OCI-LY7 (cell line): Measurements from ENCODE around the gene CST3. TPM values are rescaled to one million over a fixed set of nuclear protein-coding genes. Genes with fewer than 3 reads are reported as not detected.

Source experiments
- BruUV-seq: library from RNA; stranded (reverse); fragments of 400-500 nt; replicated peaks from 2 replicates; lab custom pipeline; 2021; lab: Mats Ljungman, UMichigan
- CTCF ChIA-PET: fragments of 300-600 bp; sonication (Branson Sonifier 250); formaldehyde crosslinking; loops from one replicate; lab custom pipeline; 2022; ENCODE audit warnings: antibody characterized with exemption; ENCODE audit not compliant: unreplicated experiment; lab: Charles Lee
- POLR2A ChIA-PET: fragments of 300-600 bp; sonication (Branson Sonifier 250); formaldehyde crosslinking; loops from one replicate; lab custom pipeline; 2022; ENCODE audit warnings: antibody characterized with exemption; lab: Charles Lee
- DNase-seq: peaks from one replicate; pipeline ENCODE4 v3.0.0-alpha.2; 2015; ENCODE audit warnings: low spot score
- H2AFZ ChIP-seq: fragments of 200-600 bp; sonication (generic), shearing (Covaris generic); 2 replicates; pipeline ENCODE4 v1.6.1; 2014; ENCODE audit warnings: mild to moderate bottlenecking, antibody characterized with exemption, low read length, moderate library complexity
- H3K27ac ChIP-seq: fragments of 200-600 bp; sonication (generic); 2 replicates; pipeline ENCODE4 v1.5.1; 2014; ENCODE audit warnings: mixed run types, low read depth, mild to moderate bottlenecking, moderate library complexity, low read length, inconsistent platforms; ENCODE audit not compliant: poor library complexity, severe bottlenecking
- H3K36me3 ChIP-seq: fragments of 200-600 bp; sonication (generic); 2 replicates; pipeline ENCODE4 v1.6.1; 2014; ENCODE audit warnings: mild to moderate bottlenecking, antibody characterized with exemption, low read length, moderate library complexity, mixed read lengths; ENCODE audit not compliant: insufficient read depth
- H3K4me1 ChIP-seq: fragments of 200-600 bp; sonication (generic); 2 replicates; pipeline ENCODE4 v1.5.1; 2014; ENCODE audit warnings: mild to moderate bottlenecking, low read length; ENCODE audit not compliant: insufficient read depth, poor library complexity, severe bottlenecking
- H3K4me2 ChIP-seq: fragments of 200-600 bp; sonication (generic); 2 replicates; pipeline ENCODE4 v1.6.1; 2014; ENCODE audit warnings: mild to moderate bottlenecking, low read length
- H3K4me3 ChIP-seq: fragments of 200-600 bp; sonication (generic); 2 replicates; pipeline ENCODE4 v1.5.1; 2014; ENCODE audit warnings: mild to moderate bottlenecking, low read depth, low read length; ENCODE audit not compliant: poor library complexity, severe bottlenecking
- H3K79me2 ChIP-seq: fragments of 200-600 bp; sonication (generic); 2 replicates; pipeline ENCODE4 v1.6.1; 2016; ENCODE audit warnings: low read depth, mild to moderate bottlenecking, low read length, moderate library complexity, mixed read lengths; ENCODE audit not compliant: insufficient read depth
- H3K9me2 ChIP-seq: fragments of 200-600 bp; sonication (generic); 2 replicates; pipeline ENCODE4 v1.6.1; 2016; ENCODE audit warnings: mild to moderate bottlenecking, low read length, mixed read lengths; ENCODE audit not compliant: insufficient read depth
- H3K9me3 ChIP-seq: fragments of 200-600 bp; sonication (generic); 2 replicates; pipeline ENCODE4 v1.6.1; 2014; ENCODE audit warnings: mild to moderate bottlenecking, mixed run types, low read length, mixed read lengths
- H4K20me1 ChIP-seq: fragments of 200-600 bp; sonication (generic); 2 replicates; pipeline ENCODE4 v1.6.1; 2014; ENCODE audit warnings: mild to moderate bottlenecking, antibody characterized with exemption, low read length, moderate library complexity, mixed read lengths; ENCODE audit not compliant: insufficient read depth
- EZH2phosphoT487 ChIP-seq: fragments of 200-600 bp; sonication (generic); IDR thresholded peaks from 2 replicates; pipeline ENCODE4 v1.6.1; 2018; ENCODE audit warnings: low read depth, borderline replicate concordance, mild to moderate bottlenecking, mixed run types, antibody characterized with exemption, low read length, moderate library complexity, mixed read lengths
- intact Hi-C: fragments of 100-400 bp; cut with micrococcal nuclease; formaldehyde crosslinking; loops from one replicate; pipeline ENCODE4 v1.10.0; 2022; ENCODE audit not compliant: unreplicated experiment
- total RNA-seq, 2 experiments: library from RNA; depleted of rRNA in 1 of 2; stranded (reverse); fragments of >200 nt in 1 of 2; shearing (Covaris generic) in 1 of 2; gene quantifications; 2 replicates each; pipeline ENCODE4 v1.2.3, GENCODE V29; 2014 to 2022
- TF ChIP-seq, protein P1 (sequence below): fragments of 200-600 bp; sonication (generic); conservative IDR thresholded peaks from 2 replicates; pipeline ENCODE4 v1.5.1; 2014; ENCODE audit warnings: mild to moderate bottlenecking, antibody characterized with exemption, low read length, moderate library complexity, mixed read lengths

CST3 gene
- total RNA-seq, 2 experiments from 2014 or later: not detected

DNA sequence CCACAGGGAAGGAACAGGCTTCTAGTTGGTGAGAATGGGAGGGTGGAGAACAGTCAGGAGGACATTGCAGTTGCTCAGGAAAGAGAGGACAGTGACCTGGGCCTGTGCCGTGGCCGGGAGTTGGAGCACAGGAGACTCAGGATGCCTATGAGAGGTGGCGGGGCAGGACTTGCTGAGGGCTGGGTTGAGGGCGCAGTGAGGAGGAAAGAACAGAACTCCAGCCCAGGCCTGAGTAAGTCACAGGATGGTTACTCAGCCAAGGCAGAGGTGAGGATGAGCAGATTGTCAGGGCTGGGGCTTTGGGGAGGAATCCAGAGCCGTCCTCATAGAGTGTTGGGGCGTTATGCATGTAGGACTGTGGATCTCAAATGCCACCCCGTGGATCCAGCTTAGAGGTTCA is 29.9 kb upstream of the CST3 start:
- DNase-seq: no peak
- H3K9me3 ChIP-seq: no peaks in the 10 kb centered on the region
- no peaks in the 10 kb centered on the region for H4K20me1 ChIP-seq
- no peak overlapping the region for H3K27ac ChIP-seq
- no peak overlapping the region for H2AFZ ChIP-seq
- POLR2A ChIA-PET: no interaction called here
- no peaks in the 10 kb centered on the region for H3K4me1 ChIP-seq
- BruUV-seq: no TSS peak
- H3K4me2 ChIP-seq: no peak overlapping the region
- intact Hi-C loops: no loop called here
- H3K4me3 ChIP-seq: no peak overlapping the region
- CTCF ChIA-PET: interaction anchor here (0.6 kb wide), 1 partner anchor 1741 kb away, joined by 3 read pairs; no protein-coding TSS in a partner anchor
- no peaks in the 10 kb centered on the region for H3K79me2 ChIP-seq
- H3K9me2 ChIP-seq: no peaks in the 10 kb centered on the region
- TF ChIP-seq, protein P1, sequence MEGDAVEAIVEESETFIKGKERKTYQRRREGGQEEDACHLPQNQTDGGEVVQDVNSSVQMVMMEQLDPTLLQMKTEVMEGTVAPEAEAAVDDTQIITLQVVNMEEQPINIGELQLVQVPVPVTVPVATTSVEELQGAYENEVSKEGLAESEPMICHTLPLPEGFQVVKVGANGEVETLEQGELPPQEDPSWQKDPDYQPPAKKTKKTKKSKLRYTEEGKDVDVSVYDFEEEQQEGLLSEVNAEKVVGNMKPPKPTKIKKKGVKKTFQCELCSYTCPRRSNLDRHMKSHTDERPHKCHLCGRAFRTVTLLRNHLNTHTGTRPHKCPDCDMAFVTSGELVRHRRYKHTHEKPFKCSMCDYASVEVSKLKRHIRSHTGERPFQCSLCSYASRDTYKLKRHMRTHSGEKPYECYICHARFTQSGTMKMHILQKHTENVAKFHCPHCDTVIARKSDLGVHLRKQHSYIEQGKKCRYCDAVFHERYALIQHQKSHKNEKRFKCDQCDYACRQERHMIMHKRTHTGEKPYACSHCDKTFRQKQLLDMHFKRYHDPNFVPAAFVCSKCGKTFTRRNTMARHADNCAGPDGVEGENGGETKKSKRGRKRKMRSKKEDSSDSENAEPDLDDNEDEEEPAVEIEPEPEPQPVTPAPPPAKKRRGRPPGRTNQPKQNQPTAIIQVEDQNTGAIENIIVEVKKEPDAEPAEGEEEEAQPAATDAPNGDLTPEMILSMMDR: no peak
- no peak for TF ChIP-seq EZH2phosphoT487
- H3K36me3 ChIP-seq: no peaks in the 10 kb centered on the region

DNA sequence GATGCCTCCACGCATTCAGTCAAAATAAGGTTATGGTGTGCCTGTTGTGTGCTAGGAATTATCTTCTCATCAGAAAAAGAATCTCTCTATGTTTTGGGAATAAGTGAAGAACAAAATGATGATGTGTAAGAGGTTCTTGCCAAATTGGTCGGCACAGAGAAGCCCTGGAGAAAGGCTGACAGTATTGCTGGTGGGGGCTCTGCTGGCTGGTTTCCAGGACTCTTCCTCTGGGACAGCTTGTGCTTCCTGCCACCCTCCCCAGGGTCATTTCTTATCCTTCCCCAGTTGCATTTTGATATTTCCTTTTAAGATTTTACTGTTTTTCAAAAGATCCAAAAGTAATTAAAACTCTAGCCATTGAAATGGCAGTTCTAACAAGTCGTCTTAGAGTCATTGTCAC is 28.9 kb upstream of the CST3 start:
- no peaks in the 10 kb centered on the region for H3K4me1 ChIP-seq
- intact Hi-C loops: no loop called here
- no peak overlapping the region for H3K4me3 ChIP-seq
- no peaks in the 10 kb centered on the region for H3K9me3 ChIP-seq
- no peak for DNase-seq
- no peak overlapping the region for H2AFZ ChIP-seq
- BruUV-seq: no TSS peak
- H3K4me2 ChIP-seq: no peak overlapping the region
- H3K36me3 ChIP-seq: no peaks in the 10 kb centered on the region
- no peaks in the 10 kb centered on the region for H3K79me2 ChIP-seq
- no peaks in the 10 kb centered on the region for H3K9me2 ChIP-seq
- H3K27ac ChIP-seq: no peak overlapping the region
- CTCF ChIA-PET: no interaction called here
- TF ChIP-seq, protein P1: no peak
- TF ChIP-seq EZH2phosphoT487: no peak
- no peaks in the 10 kb centered on the region for H4K20me1 ChIP-seq
- POLR2A ChIA-PET: no interaction called here

DNA sequence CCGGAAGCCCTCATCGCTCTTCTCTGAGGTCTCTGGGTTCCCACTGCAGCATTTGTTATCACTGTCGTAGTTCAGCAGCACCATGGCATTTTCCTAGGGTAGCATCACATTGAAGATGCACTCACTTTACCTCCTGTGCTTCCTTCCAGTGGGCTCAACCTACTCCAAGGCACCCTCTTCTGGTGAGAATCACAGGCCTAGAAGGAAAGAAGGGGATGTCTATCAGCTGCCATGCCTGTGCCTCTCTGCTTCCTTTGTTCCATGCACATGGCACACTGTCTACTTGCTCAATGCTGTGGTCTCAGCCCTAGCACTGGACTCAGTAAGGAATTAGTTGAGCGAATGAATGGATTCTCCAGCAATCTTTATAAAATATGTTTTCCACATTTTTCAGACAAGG is 28.4 kb upstream of the CST3 start:
- Histone ChIP-seq H3K4me3 (no peak overlapping the region), H3K79me2 (no peaks in the 10 kb centered on the region), H3K4me2 (no peak overlapping the region), H3K9me3 (no peaks in the 10 kb centered on the region), H3K36me3 (no peaks in the 10 kb centered on the region), H2AFZ (no peak overlapping the region), H3K4me1 (no peaks in the 10 kb centered on the region), H3K27ac (no peak overlapping the region), H4K20me1 (no peaks in the 10 kb centered on the region), H3K9me2 (no peaks in the 10 kb centered on the region)
- BruUV-seq: no TSS peak
- intact Hi-C loops: no loop called here
- TF ChIP-seq EZH2phosphoT487: no peak
- TF ChIP-seq, protein P1: no peak
- POLR2A ChIA-PET: no interaction called here
- CTCF ChIA-PET: no interaction called here
- no peak for DNase-seq
